ENCODE results near the gene PAX7. TPM values are rescaled to one million over a fixed set of nuclear protein-coding genes. Genes with fewer than 3 reads are reported as not detected.

PAX7 gene
- total and polyA plus RNA-seq, 2 of the 4 experiments (the other 2 are of a cell fraction), result not detected

- no peak overlapping the region for H2BK20ac ChIP-seq (ENCODE audit: low read depth, low read length)
- H2BK5ac ChIP-seq (ENCODE audit: low read depth, low read length, poor library complexity, severe bottlenecking), result no peak overlapping the region
- no peaks in the 10 kb centered on the region for H3K9me3 ChIP-seq (ENCODE audit: control insufficient read depth, insufficient read depth, low read length)
- POLR2A ChIA-PET (ENCODE audit: unreplicated experiment), result no interaction called here
- BruUV-seq (replicated peaks), result no TSS peak
- H3K18ac ChIP-seq (ENCODE audit: low read depth, low read length), result no peak overlapping the region
- H3K36me3 ChIP-seq (ENCODE audit: control insufficient read depth, insufficient read depth, low read length), result no peaks in the 10 kb centered on the region
- CTCF ChIA-PET, result no interaction called here
- no peak overlapping the region for H3K14ac ChIP-seq (replicated peaks; ENCODE audit: low read depth, low read length)
- H3K79me1 ChIP-seq (ENCODE audit: low read depth in 1 of 2, low read length in 2 of 2), result no peaks in the 10 kb centered on the region
- H3K27ac ChIP-seq (ENCODE audit: insufficient read depth, low read length), result no peak overlapping the region
- no peak overlapping the region for H2AK5ac ChIP-seq (ENCODE audit: low read depth, low read length)
- no peaks in the 10 kb centered on the region for H3K27me3 ChIP-seq (ENCODE audit: control insufficient read depth, insufficient read depth, low read length)
- H4K91ac ChIP-seq (ENCODE audit: insufficient read depth, low read depth, low read length), result no peak overlapping the region
- no peak overlapping the region for H2AFZ ChIP-seq (replicated peaks; ENCODE audit: low read length, poor library complexity)
- TF ChIP-seq POLR2A (IDR thresholded peaks at IDR 0.05; ENCODE audit: low read depth, low read length) (no peak), FOS (IDR thresholded peaks at IDR 0.05; ENCODE audit: low read depth, low read length) (no peak), SMC3 (IDR thresholded peaks at IDR 0.05; ENCODE audit: low read depth, low read length) (no peak), CEBPB (IDR thresholded peaks at IDR 0.05; ENCODE audit: low read depth, low read length) (no peak), MAZ (IDR thresholded peaks at IDR 0.05; ENCODE audit: borderline replicate concordance, low read depth, low read length) (no peak), BHLHE40 (IDR thresholded peaks at IDR 0.05; ENCODE audit: low read depth, low read length) (no peak), CHD1 (IDR thresholded peaks at IDR 0.05; ENCODE audit: low read depth, low read length) (no peak), RAD21 (IDR thresholded peaks at IDR 0.05; ENCODE audit: low read length) (no peak), RFX5 (IDR thresholded peaks at IDR 0.05; ENCODE audit: low read depth, low read length) (no peak), NFE2L2 (IDR thresholded peaks at IDR 0.05; ENCODE audit: low read depth, low read length) (no peak), MXI1 (IDR thresholded peaks at IDR 0.05; ENCODE audit: borderline replicate concordance, low read depth, low read length) (no peak), RCOR1 (IDR thresholded peaks at IDR 0.05; ENCODE audit: insufficient replicate concordance, low read length) (no peak), CTCF (conservative IDR thresholded peaks at IDR 0.05; ENCODE audit: low read depth, low read length) (no peak)
- TF ChIP-seq, protein P1, sequence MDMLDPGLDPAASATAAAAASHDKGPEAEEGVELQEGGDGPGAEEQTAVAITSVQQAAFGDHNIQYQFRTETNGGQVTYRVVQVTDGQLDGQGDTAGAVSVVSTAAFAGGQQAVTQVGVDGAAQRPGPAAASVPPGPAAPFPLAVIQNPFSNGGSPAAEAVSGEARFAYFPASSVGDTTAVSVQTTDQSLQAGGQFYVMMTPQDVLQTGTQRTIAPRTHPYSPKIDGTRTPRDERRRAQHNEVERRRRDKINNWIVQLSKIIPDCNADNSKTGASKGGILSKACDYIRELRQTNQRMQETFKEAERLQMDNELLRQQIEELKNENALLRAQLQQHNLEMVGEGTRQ (IDR thresholded peaks at IDR 0.05; ENCODE audit: low read depth, low read length), result no peak
- TF ChIP-seq, protein P2, sequence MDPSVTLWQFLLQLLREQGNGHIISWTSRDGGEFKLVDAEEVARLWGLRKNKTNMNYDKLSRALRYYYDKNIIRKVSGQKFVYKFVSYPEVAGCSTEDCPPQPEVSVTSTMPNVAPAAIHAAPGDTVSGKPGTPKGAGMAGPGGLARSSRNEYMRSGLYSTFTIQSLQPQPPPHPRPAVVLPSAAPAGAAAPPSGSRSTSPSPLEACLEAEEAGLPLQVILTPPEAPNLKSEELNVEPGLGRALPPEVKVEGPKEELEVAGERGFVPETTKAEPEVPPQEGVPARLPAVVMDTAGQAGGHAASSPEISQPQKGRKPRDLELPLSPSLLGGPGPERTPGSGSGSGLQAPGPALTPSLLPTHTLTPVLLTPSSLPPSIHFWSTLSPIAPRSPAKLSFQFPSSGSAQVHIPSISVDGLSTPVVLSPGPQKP (IDR thresholded peaks at IDR 0.05; ENCODE audit: borderline replicate concordance, low read depth, low read length), result no peak
- WGBS, 2 experiments (ENCODE audit: extremely low coverage in 2 of 2, insufficient read length in 1 of 2), result no CpG with 5 or more reads among the region's 5 CpGs
- no peak overlapping the region for H4K8ac ChIP-seq (ENCODE audit: low read depth in 2 of 2, low read length in 2 of 2)
- no peak for ATAC-seq (ENCODE audit: low read depth)
- no peak overlapping the region for H3K23ac ChIP-seq (ENCODE audit: low read depth, low read length)
- no peak overlapping the region for H4K5ac ChIP-seq (ENCODE audit: low read depth, low read length)
- H2BK120ac ChIP-seq (ENCODE audit: low read depth, low read length), result no peak overlapping the region
- H3K4me2 ChIP-seq (ENCODE audit: low read depth, low read length), result no peak overlapping the region
- no peak overlapping the region for H3K56ac ChIP-seq (ENCODE audit: extremely low read depth, insufficient read depth, low read length)
- DNase-seq, result no peak
- H4K20me1 ChIP-seq (ENCODE audit: insufficient read depth, low read length), result no peaks in the 10 kb centered on the region
- H3K9ac ChIP-seq (ENCODE audit: low read depth, low read length), result no peak overlapping the region
- dilution Hi-C loops (cut with HindIII; ENCODE audit: low sequenced_read_pairs, unreplicated experiment) (no loop called here), intact Hi-C loops (cut with micrococcal nuclease) (no loop called here), in situ Hi-C loops (cut with MboI; ENCODE audit: low sequenced_read_pairs) (no loop called here)
- H2BK15ac ChIP-seq (ENCODE audit: low read depth, low read length), result no peak overlapping the region
- no peak overlapping the region for H3K4me3 ChIP-seq (ENCODE audit: insufficient read depth, low read depth, low read length)
- H3K9me1 ChIP-seq (ENCODE audit: insufficient read depth, low read length), result no peaks in the 10 kb centered on the region
- H3K4ac ChIP-seq (ENCODE audit: low read depth, low read length), result no peak overlapping the region
- H2AK9ac ChIP-seq (replicated peaks; ENCODE audit: low read depth, low read length, poor library complexity), result no peak overlapping the region
- H3K4me1 ChIP-seq (ENCODE audit: control insufficient read depth, insufficient read depth, low read length), result no peaks in the 10 kb centered on the region
Observed at GRCh38 chr1:18746981-18747380, 116.3 kb downstream of the PAX7 start.

All from IMR-90 (cell line).